Right renal cortex interstitium (tissue), 3 donors: ENCODE data around the gene PCDH15. TPM values are rescaled to one million over a fixed set of nuclear protein-coding genes. Genes with fewer than 3 reads are reported as not detected.

Source experiments
- DNase-seq, 3 donors: peaks; one replicate each; pipeline ENCODE4 v3.0.0-alpha.2; 2013; ENCODE audit warnings: low read depth in 3 of 3, low spot score in 2 of 3
- polyA plus RNA-seq, 3 donors: library from polyadenylated mRNA; unstranded; fragments of 120-200 nt; gene quantifications; one replicate each; pipeline ENCODE4 v1.2.1, GENCODE V29; 2013; ENCODE audit not compliant: insufficient read length in 3 of 3

The PCDH15 gene
- polyA plus RNA-seq, 3 donors = 5.1 to 7.8 (median 5.1) TPM

DNA sequence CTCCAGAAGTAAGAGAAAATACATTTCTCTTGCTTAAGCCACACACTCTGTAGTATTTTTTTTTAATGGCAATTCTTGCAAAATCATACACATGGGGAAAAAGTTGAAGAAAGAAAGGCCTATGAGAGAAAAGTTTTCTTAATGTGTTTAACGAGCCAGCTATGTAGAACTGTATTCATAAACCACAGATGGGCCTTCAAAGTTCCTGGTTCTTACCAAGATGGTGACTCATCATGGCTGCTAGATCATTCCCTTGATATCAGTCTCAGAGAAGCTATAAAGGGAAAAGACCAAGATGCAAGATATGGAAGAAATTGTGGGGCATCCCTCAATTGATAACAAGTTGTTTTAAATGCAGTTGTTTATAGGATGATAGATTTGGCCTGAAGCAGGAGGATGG lies 1035.7 kb downstream of the PCDH15 start:
- DNase-seq = no peak

DNA sequence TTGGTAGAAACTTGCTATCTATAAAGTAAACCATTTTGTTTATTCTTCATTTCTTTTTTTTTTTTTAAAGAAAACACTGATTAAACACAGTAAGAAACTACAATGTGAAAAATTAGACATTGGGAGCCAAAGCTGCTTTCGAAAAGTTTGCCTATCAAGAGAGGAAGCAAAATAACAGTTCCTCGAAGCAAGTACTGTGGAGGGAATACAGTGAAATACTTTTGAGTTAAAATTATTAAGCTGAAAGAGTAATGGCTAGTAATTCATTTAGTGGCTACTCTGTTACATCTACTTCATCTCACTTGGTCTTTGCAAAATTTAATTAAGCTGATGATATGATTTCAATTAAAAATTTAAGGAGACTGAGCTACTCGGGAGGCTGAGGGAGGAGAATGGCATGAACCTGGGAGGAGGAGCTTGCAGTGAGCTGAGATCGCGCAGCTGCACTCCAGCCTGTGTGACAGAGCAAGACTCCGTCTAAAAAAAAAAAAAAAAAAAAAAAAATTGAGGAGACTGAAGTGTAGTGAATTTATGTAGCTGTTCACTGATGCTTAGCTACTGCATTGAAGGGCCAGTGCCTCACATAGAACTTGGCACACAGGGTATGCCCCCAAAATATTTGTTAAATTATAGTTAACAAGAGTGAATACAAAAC lies 1046.3 kb downstream of the PCDH15 start:
- DNase-seq = no peak
